WERI-Rb-1 (cell line): ENCODE results near the gene PIBF1.
"Not testable (repeated sequence)": the region's sequence is repeated elsewhere in the genome, so short reads cannot be mapped to it uniquely, and the experiment has no call there.

Experiments used
- DNase-seq: peaks from one replicate; pipeline ENCODE4 v3.0.0-alpha.2; 2020
- H3K27ac ChIP-seq: fragments of 250-450 bp; sonication (Bioruptor Pico); 2 replicates; pipeline ENCODE4 v1.5.1; 2020; ENCODE audit warnings: mild to moderate bottlenecking, moderate library complexity
- H3K27me3 ChIP-seq: fragments of 250-450 bp; sonication (Bioruptor Pico); 2 replicates; pipeline ENCODE4 v1.5.1; 2021; ENCODE audit warnings: mild to moderate bottlenecking, low read depth, moderate library complexity; ENCODE audit not compliant: insufficient read depth, severe bottlenecking
- H3K36me3 ChIP-seq: fragments of 250-450 bp; sonication (Bioruptor Pico); 2 replicates; pipeline ENCODE4 v1.5.1; 2020; ENCODE audit warnings: mild to moderate bottlenecking, moderate library complexity
- H3K4me3 ChIP-seq: 2 replicates; pipeline ENCODE4 v1.5.1; 2011; ENCODE audit warnings: low read depth, mild to moderate bottlenecking, control low read depth, low read length
- H3K9me3 ChIP-seq: fragments of 250-450 bp; sonication (Bioruptor Pico); 2 replicates; pipeline ENCODE4 v1.5.1; 2021; ENCODE audit warnings: mild to moderate bottlenecking, moderate library complexity; ENCODE audit not compliant: severe bottlenecking
- CTCF ChIP-seq: IDR thresholded peaks from 2 replicates; pipeline ENCODE4 v1.5.1; 2011; ENCODE audit warnings: low read depth, mild to moderate bottlenecking, control low read depth, inconsistent platforms, low read length

Gene PIBF1

GRCh38 chr13:72823724-72824123 is 41.8 kb downstream of the PIBF1 start:
- H3K9me3 ChIP-seq = no peaks in the 10 kb centered on the region
- no peak overlapping the region for H3K27ac ChIP-seq
- no peaks in the 10 kb centered on the region for H3K27me3 ChIP-seq
- TF ChIP-seq CTCF = no peak
- H3K4me3 ChIP-seq = no peak overlapping the region
- DNase-seq = no peak
- H3K36me3 ChIP-seq = peaks cover 18% of the 10 kb centered on the region

- no peak for DNase-seq
- no peak overlapping the region for H3K27ac ChIP-seq
Measured at GRCh38 chr13:72834601-72835000, 52.7 kb downstream of the PIBF1 start.

GRCh38 chr13:72839831-72840426 is 58.0 kb downstream of the PIBF1 start:
- Histone ChIP-seq H3K4me3 (no peak overlapping the region), H3K9me3 (no peaks in the 10 kb centered on the region), H3K36me3 (peaks cover 8% of the 10 kb centered on the region), H3K27me3 (no peaks in the 10 kb centered on the region), H3K27ac (no peak overlapping the region)
- peak; percentile 68 for TF ChIP-seq CTCF
- peak; percentile 51 for DNase-seq

More at GRCh38 chr13:72834601-72835000, 52.7 kb downstream of the PIBF1 start:
- no peak for TF ChIP-seq CTCF
- H3K4me3 ChIP-seq = no peak overlapping the region
- H3K36me3 ChIP-seq = peaks cover 4% of the 10 kb centered on the region
- H3K27me3 ChIP-seq = no peaks in the 10 kb centered on the region
- no peaks in the 10 kb centered on the region for H3K9me3 ChIP-seq

- H3K27me3 ChIP-seq = no peaks in the 10 kb centered on the region
- TF ChIP-seq CTCF = no peak
- peaks cover 12% of the 10 kb centered on the region for H3K36me3 ChIP-seq
- no peak overlapping the region for H3K27ac ChIP-seq
- DNase-seq = no peak
- no peak overlapping the region for H3K4me3 ChIP-seq
- no peaks in the 10 kb centered on the region for H3K9me3 ChIP-seq
Measured at GRCh38 chr13:72842991-72843390, 61.1 kb downstream of the PIBF1 start.

GRCh38 chr13:72845148-72845547 is 63.2 kb downstream of the PIBF1 start:
- H3K9me3 ChIP-seq, H3K27ac ChIP-seq, DNase-seq, H3K4me3 ChIP-seq, H3K27me3 ChIP-seq: not testable (repeated sequence)
- H3K36me3 ChIP-seq = peaks cover 14% of the 10 kb centered on the region

- H3K27me3 ChIP-seq = no peaks in the 10 kb centered on the region
- H3K27ac ChIP-seq = no peak overlapping the region
- H3K36me3 ChIP-seq = peaks cover 14% of the 10 kb centered on the region
- H3K9me3 ChIP-seq = no peaks in the 10 kb centered on the region
- no peak for TF ChIP-seq CTCF
- no peak overlapping the region for H3K4me3 ChIP-seq
- no peak for DNase-seq
Measured at GRCh38 chr13:72849571-72849970, 67.6 kb downstream of the PIBF1 start.
